GM21529 (cell line): ENCODE results near the gene ELFN1.

Source experiments
- ATAC-seq: cut with Tn5 transposase; IDR thresholded peaks from one replicate; pipeline ENCODE4 v1.9.1; 2021; ENCODE audit not compliant: unreplicated experiment

Gene ELFN1

DNA sequence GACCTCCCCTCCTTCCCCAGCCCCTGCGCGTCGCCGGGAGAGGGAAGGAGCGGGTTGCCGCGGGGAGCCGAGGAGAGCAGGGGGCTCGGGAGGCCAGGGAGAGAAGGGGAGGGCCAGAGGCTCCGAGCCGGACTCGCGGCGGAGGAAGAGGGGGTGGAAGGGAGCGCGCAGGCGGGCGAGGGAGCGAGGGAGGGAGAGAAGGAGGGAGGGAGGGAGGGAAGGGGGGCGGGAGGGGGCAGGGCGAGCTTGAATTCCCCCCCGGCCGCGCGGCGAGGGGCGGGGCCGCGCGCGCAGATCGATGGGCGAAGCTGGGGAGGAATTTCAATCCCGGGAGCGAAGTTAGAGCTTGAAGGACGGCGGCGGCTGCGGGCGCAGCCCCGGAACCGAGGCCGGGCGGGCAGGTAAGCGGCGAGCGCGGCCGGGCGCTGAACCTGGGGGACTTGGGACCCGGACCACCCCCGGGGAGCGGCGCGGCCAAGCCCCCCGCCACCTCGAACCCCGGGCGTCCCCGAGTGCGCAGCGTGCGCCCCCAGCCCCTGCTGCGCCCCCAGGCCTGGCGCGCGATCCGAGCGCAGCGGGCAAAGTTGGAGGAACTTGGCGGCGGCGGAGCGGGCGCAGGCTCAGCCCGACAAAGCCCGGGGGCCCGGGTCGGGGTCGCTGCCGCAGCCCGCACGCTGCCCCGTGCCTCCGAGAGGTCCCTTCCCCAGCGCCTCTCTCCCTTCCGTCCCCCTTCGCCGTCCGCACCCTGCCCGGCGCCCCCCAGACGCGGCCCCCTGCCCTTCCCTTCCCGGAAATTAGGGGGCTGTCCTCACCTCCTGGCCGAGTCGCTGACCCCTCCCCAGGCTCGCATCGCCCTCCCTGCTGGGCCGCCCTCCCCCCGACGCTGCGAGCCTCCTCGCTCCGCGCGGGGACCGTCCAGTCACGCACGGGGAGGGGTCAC lies at the start of gene ELFN1:
Gene ELFN1 (plus strand): TSS at position 324 of the 940 bp plus-strand sequence. CDS start 74,320 bp downstream, outside the sequence.
- ATAC-seq = no peak

DNA sequence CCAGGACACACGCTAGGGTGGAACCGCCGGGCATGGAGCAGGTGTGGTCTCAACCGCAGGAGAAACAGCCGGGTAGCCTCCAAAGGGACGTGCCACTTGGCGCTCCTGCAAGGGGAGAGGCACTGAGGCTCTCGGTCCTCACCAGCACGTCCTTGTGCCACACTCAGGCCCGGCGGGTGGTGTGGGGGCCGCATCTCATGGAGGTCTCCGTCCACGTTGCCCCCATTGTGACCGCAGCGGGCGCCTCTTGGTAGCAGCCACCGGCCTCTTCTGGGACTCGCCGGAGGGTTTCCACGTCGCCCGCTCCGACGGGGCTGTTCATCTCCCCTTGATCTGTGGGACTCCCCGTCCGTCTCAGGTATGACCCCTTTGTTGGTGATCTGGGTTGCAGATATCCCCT lies 49.2 kb upstream of the ELFN1 start:
- ATAC-seq = no peak

- ATAC-seq = no peak
These were observed 48.4 kb upstream of the ELFN1 start for GRCh38 chr7:1621718-1622117.

DNA sequence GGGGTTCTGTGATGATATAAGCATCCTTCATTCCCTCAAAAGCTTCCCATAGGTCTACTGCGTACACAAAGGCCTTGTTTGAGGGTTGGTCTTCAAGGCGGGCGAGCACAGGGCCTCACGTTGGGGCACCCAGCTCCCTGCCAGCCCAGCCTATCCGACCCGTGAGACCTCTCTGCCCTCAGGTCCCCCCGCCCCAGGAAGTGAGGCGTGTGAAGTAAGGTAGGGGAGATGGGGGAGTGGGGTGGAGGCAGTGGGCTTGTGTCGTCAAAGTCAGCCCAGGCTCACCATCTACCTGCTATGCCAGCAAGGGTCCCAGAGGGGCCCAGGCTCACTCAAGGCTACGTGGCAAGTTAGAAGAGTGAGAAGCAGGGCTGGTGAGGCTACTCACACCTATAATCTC lies 47.6 kb upstream of the ELFN1 start:
- ATAC-seq = no peak

DNA sequence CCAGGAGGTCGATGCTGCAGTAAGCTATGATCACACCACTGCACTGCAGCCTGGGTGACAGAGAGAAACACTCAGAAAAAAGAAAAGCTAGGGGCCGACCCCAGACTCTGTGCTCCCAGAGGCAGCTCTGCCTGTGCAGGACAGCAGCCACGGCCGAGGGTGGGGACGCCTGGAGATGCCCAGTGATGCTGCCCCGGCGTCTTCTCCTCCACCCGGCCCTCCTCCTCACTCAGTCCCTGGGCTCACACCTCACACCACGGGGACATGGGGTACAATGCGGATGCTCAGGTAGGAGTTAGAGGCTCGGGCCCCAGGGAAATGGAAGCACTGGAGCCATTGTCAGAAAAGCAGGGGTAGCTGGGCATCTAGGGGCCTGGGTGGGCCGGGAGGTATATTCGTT lies 46.3 kb upstream of the ELFN1 start:
- no peak for ATAC-seq

- no peak for ATAC-seq
These were observed 44.8 kb upstream of the ELFN1 start for GRCh38 chr7:1624999-1625927.

DNA sequence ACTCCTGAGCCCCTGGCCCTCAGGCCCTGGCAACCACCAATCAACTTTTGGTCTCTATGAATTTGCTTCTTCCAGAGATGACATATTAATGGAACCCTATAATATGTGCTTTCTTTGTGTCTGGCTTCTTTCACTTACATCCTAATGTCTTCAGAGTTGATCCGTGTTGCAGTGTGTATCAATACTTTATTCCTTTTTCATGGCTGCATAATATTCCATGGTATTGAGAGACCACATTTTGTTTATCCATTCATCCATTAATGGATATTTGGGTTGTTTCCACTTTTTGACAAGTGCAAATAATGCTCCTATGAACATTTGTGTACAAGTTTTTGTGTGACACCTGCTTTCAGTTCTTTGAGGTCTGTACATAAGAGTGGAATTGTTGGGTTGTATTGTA lies 43.3 kb upstream of the ELFN1 start:
- ATAC-seq = no peak

DNA sequence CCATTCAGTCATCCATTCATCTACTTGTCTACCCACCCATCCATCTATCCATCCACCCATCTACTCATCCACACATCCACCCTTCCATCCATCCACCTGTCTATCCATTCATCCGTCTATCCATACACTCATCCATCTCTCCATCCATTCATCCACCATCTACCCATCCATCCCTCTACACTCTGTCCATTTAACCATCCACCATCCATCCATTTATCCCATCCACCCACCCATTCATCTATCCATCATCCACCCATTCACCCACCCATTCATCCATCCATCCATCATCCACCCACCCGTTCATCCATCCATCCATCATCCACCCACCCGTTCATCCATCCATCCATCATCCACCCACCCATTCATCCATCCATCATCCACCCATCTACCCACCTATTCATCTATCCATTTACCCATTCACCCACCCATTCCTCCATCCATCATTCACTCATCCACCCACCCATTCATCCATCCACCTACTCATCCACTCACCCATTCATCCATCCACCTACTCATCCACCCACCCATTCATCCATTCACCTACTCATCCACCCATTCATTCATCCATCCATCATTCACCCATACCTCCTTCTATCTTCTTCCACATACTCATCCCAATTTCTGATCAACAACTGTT lies 39.3 kb upstream of the ELFN1 start:
- no peak for ATAC-seq

DNA sequence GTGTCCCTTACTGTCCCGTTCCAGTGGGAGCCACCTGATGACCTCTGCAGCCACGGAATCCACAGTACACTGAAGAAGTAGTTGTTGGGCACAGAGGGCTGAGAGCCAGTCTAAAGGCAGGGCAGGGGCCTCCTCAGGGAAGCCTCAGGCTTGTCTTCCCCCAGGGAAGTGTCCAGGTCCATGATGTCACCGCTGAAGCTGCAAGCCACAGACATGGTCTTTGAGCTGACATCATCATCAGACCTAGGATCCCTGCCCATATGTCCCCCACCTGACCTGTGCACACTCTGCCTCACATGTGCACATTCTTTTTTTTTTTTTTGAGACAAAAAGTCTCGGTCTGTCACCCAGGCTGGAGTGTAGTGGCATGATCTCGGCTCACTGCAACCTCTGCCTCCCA lies 38.4 kb upstream of the ELFN1 start:
- no peak for ATAC-seq

DNA sequence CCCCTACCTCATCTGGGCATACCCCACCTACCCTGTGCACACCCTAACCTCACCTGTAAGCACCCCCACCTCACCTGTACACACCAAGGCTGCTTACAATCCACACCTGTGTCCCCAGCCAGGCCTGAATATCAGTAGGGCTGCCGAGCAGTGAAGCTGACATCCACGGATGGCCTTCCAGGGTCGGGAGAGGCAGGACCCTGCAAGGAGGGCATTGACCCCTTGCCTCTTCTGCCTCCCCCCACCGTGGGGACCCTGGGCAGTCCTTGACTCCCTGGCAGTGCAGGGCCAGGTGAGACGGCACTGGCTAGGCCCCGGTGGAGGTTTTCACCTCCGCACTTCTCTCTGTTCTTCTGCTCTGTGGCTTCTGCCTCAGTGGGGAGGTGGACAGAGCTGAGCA lies 37.6 kb upstream of the ELFN1 start:
- ATAC-seq = no peak

DNA sequence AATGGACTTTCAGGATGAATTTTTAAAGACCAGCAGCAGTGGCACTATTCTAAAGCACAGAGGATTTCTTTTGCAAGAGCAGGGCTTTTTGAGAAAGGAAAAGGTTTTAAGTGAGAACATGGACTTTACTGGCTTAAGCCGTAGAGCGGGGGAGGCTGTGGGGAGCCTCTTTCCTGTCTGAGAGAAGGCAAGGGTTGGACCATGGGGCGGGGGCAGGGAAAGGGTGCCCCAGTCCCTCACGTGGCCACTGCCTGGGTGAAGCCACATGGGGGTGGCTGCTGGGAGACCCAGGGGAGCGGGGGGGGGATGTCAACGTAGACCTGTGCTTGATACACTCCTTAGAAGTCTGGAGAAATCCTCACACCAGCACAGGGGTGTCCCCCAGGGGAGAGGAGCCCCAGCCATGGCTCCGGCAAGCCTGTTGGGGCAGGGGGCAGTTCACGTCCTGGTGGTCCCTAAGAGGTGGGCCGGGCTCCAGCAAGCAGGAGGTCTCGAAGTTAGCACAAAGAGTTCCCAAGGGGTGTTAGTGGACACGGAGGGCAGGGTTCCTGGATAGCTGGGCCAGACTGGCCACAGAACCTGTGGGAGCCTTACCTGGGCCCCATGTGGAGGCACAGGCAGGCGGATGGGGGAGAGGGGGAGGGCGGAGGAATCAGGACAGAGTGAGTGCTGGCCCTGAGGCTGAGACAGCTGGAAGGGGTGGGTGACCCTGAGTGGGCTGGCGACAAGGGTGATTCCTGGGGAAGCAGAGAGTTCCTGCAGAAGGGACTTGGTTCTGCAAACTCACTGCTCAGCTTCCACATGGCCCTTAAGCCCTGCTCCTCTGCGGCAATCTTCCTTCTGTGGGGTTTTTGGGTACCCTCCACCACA lies 36.9 kb upstream of the ELFN1 start:
- no peak for ATAC-seq

GRCh38 chr7:1635401-1635800 lies 34.7 kb upstream of the ELFN1 start:
- no peak for ATAC-seq

GRCh38 chr7:1637155-1637554 lies 32.9 kb upstream of the ELFN1 start:
- no peak for ATAC-seq

GRCh38 chr7:1638215-1638661 lies 31.8 kb upstream of the ELFN1 start:
- ATAC-seq = no peak

- no peak for ATAC-seq
These were observed 31.0 kb upstream of the ELFN1 start for GRCh38 chr7:1639071-1639470.

GRCh38 chr7:1639532-1640175 lies 30.4 kb upstream of the ELFN1 start:
- no peak for ATAC-seq

- no peak for ATAC-seq
These were observed 29.5 kb upstream of the ELFN1 start for GRCh38 chr7:1640376-1641172.

DNA sequence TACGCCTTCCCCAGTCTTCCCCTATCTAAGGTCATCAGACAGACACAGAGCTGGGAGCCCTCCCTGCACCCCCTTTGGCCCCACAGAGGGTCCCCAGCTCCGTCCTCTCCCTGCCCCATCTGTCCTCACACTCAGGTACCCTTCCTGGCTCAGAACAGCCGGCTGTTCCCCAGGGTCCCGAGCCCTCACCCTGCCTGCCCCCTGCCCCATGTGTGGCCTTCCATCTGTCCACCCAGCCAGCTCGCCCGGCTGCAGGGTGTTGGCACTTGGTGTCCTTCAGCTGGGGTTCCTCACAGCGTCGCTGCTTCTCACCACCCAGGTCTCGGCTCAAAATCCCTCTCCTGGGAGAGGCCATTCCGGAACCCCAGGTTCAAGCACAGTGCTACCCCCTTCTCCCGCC lies 28.9 kb upstream of the ELFN1 start:
- ATAC-seq = no peak

DNA sequence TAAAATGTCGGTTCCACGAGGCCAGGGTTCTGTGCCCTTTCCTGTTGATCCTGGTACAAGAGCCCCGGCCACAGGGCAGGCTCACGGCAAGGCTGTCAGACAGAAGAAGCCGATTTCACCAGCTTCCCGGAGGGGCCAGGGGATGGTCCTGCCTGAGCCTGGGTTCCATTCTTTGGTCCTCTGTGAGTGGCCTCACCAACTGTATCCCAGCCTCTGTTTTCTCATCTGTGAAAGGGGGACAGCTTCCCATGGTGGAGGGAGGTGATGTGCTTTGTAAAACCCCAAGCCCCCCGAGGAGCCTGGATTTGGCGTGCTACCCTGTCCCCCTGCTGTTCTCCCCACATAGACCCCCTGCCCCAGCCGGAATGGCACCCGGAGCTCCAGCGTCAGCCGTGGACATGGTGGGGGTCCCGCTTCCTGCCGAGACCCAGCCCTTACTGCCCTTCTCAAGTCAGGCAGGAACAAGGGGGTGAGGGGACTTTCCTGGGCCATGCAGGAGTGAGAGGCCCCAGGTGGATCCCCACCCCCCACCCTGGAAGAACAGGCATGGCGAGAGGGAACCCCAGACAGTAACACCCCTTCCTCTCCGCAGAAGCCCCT lies 28.3 kb upstream of the ELFN1 start:
- ATAC-seq = no peak
